PFSK-1 (cell line): ENCODE results near the gene ABHD16B.

Source experiments
- POLR2AphosphoS5 ChIP-seq: IDR thresholded peaks from 2 replicates; pipeline ENCODE4 v1.6.1; 2012; ENCODE audit warnings: low read depth, mild to moderate bottlenecking, control low read depth, low read length, moderate library complexity
- SIN3A ChIP-seq: IDR thresholded peaks from 2 replicates; pipeline ENCODE4 v1.6.1; 2012; ENCODE audit warnings: mild to moderate bottlenecking, low read length, moderate library complexity, borderline replicate concordance; ENCODE audit not compliant: insufficient read depth
- TF ChIP-seq, protein P1 (sequence below), 2 experiments: IDR thresholded peaks; 2 replicates each; pipeline versions ENCODE4 v1.6.1 to v1.8.0; 2011 to 2012; ENCODE audit warnings: low read depth in 2 of 2, low read length in 2 of 2, control low read depth in 1 of 2, inconsistent platforms in 1 of 2, mild to moderate bottlenecking in 1 of 2, moderate library complexity in 1 of 2; ENCODE audit not compliant: insufficient read depth in 1 of 2

- TF ChIP-seq, protein P1, sequence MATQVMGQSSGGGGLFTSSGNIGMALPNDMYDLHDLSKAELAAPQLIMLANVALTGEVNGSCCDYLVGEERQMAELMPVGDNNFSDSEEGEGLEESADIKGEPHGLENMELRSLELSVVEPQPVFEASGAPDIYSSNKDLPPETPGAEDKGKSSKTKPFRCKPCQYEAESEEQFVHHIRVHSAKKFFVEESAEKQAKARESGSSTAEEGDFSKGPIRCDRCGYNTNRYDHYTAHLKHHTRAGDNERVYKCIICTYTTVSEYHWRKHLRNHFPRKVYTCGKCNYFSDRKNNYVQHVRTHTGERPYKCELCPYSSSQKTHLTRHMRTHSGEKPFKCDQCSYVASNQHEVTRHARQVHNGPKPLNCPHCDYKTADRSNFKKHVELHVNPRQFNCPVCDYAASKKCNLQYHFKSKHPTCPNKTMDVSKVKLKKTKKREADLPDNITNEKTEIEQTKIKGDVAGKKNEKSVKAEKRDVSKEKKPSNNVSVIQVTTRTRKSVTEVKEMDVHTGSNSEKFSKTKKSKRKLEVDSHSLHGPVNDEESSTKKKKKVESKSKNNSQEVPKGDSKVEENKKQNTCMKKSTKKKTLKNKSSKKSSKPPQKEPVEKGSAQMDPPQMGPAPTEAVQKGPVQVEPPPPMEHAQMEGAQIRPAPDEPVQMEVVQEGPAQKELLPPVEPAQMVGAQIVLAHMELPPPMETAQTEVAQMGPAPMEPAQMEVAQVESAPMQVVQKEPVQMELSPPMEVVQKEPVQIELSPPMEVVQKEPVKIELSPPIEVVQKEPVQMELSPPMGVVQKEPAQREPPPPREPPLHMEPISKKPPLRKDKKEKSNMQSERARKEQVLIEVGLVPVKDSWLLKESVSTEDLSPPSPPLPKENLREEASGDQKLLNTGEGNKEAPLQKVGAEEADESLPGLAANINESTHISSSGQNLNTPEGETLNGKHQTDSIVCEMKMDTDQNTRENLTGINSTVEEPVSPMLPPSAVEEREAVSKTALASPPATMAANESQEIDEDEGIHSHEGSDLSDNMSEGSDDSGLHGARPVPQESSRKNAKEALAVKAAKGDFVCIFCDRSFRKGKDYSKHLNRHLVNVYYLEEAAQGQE (IDR thresholded peaks at IDR 0.05; ENCODE audit: insufficient read depth in 1 of 2, low read depth in 2 of 2, low read length in 2 of 2) = no peak
- no peak; the same call in 1 of the 2 replicates for TF ChIP-seq POLR2AphosphoS5
- no peak for TF ChIP-seq SIN3A
Measured at GRCh38 chr20:63863798-63864544, 2.7 kb downstream of the ABHD16B start.
